GM10266 (cell line): ENCODE measurements around the gene HSPB2.

Experiments used
- DNase-seq: peaks from one replicate; pipeline ENCODE4 v3.0.0; 2012; ENCODE audit errors: extremely low spot score
- CTCF ChIP-seq: IDR thresholded peaks from 2 replicates; pipeline ENCODE4 v1.5.1; 2012; ENCODE audit warnings: mild to moderate bottlenecking, low read depth; ENCODE audit not compliant: control insufficient read depth, insufficient read depth; ENCODE audit errors: missing control alignments

Gene HSPB2

GRCh38 chr11:111912535-111912934 is at the start of gene HSPB2:
Gene HSPB2, plus strand, starts transcription at chr11:111912734. Its CDS starts 96 bp downstream, at chr11:111912830.
- TF ChIP-seq CTCF, result no peak
- DNase-seq, result no peak

- no peak for DNase-seq
Measured at GRCh38 chr11:111870113-111870512, 42.4 kb upstream of the HSPB2 start.

GRCh38 chr11:111870522-111870885 is 42.0 kb upstream of the HSPB2 start:
- no peak for DNase-seq
- TF ChIP-seq CTCF, result no peak

More at GRCh38 chr11:111870113-111870512, 42.4 kb upstream of the HSPB2 start:
- TF ChIP-seq CTCF, result no peak

- peak; percentile 88 for DNase-seq
- TF ChIP-seq CTCF, result no peak
Measured at GRCh38 chr11:111870886-111871692, 41.4 kb upstream of the HSPB2 start, which contains the start of gene ALG9. Gene ALG9, minus strand, starts transcription at chr11:111871581. Its CDS starts 99 bp downstream, at chr11:111871482.

GRCh38 chr11:111871693-111872161 is 40.8 kb upstream of the HSPB2 start:
- TF ChIP-seq CTCF, result no peak
- DNase-seq, result no peak

GRCh38 chr11:111878385-111878848 is 34.1 kb upstream of the HSPB2 start:
- no peak for DNase-seq

More at GRCh38 chr11:111878385-111878848, 34.1 kb upstream of the HSPB2 start:
- TF ChIP-seq CTCF, result no peak
